Glomerular visceral epithelial cell (primary cell): Measurements from ENCODE around the gene RPS6KA2.

Experiments
- DNase-seq: peaks from one replicate; pipeline ENCODE4 v3.0.0-alpha.2; 2016; ENCODE audit errors: extremely low spot score

The RPS6KA2 gene

GRCh38 chr6:166488076-166488685, 138.9 kb downstream of the RPS6KA2 start:
- DNase-seq: no peak

- DNase-seq: no peak
Observed at GRCh38 chr6:166487148-166487547, 139.9 kb downstream of the RPS6KA2 start.

- no peak for DNase-seq
Observed at GRCh38 chr6:166486536-166486880, 140.5 kb downstream of the RPS6KA2 start.

GRCh38 chr6:166485651-166486535, 141.2 kb downstream of the RPS6KA2 start:
- DNase-seq: no peak

GRCh38 chr6:166484863-166485262, 142.2 kb downstream of the RPS6KA2 start:
- no peak for DNase-seq

- no peak for DNase-seq
Observed at GRCh38 chr6:166483573-166484250, 143.3 kb downstream of the RPS6KA2 start.

- no peak for DNase-seq
Observed at GRCh38 chr6:166483026-166483425, 144.0 kb downstream of the RPS6KA2 start.

- DNase-seq: no peak
Observed at GRCh38 chr6:166478782-166479592, 148.1 kb downstream of the RPS6KA2 start.

GRCh38 chr6:166477647-166478365, 149.2 kb downstream of the RPS6KA2 start:
- no peak for DNase-seq

GRCh38 chr6:166476634-166477215, 150.3 kb downstream of the RPS6KA2 start:
- DNase-seq: no peak

- no peak for DNase-seq
Observed at GRCh38 chr6:166476061-166476591, 150.9 kb downstream of the RPS6KA2 start.

GRCh38 chr6:166474721-166475565, 152.1 kb downstream of the RPS6KA2 start:
- DNase-seq: no peak

GRCh38 chr6:166473886-166474571, 153.0 kb downstream of the RPS6KA2 start:
- DNase-seq: no peak

GRCh38 chr6:166472636-166473035, 154.4 kb downstream of the RPS6KA2 start:
- DNase-seq: no peak

GRCh38 chr6:166471797-166472260, 155.2 kb downstream of the RPS6KA2 start:
- DNase-seq: no peak

GRCh38 chr6:166470863-166471410, 156.1 kb downstream of the RPS6KA2 start:
- no peak for DNase-seq

GRCh38 chr6:166470029-166470862, 156.8 kb downstream of the RPS6KA2 start:
- no peak for DNase-seq
